Psoas muscle (tissue), 8 donors: Measurements from ENCODE around the gene CYP4B1. TPM values are rescaled to one million over a fixed set of nuclear protein-coding genes. Genes with fewer than 3 reads are reported as not detected.

Source experiments
- ATAC-seq, 4 donors: fragments of 200-7000 bp; cut with Tn5 transposase; one replicate each; pipeline ENCODE4 v1.9.1; 2020; ENCODE audit warnings: moderate library complexity in 3 of 4, mild to moderate bottlenecking in 2 of 4
- DNase-seq, 2 donors: peaks; one replicate each; pipeline ENCODE4 v3.0.0-alpha.2; 2020
- H3K27ac ChIP-seq: fragments of 200-600 bp; one replicate; pipeline ENCODE4 v1.8.0; 2022
- H3K27me3 ChIP-seq, 3 donors: fragments of 200-600 bp in 1 of 3; one replicate each; pipeline versions ENCODE4 v1.6.1 to v1.8.0; 2013 to 2022; ENCODE audit warnings: low read length in 2 of 3, mild to moderate bottlenecking in 2 of 3, moderate library complexity in 1 of 3; ENCODE audit not compliant: insufficient read depth in 3 of 3
- H3K36me3 ChIP-seq, 2 donors: fragments of 200-600 bp in 1 of 2; one replicate each; pipeline versions ENCODE4 v1.6.1 to v1.8.0; 2013 to 2022; ENCODE audit warnings: low read depth in 1 of 2, mild to moderate bottlenecking in 1 of 2, moderate library complexity in 1 of 2; ENCODE audit not compliant: insufficient read depth in 1 of 2
- H3K4me1 ChIP-seq: fragments of 200-600 bp; one replicate; pipeline ENCODE4 v1.8.0; 2022
- H3K4me3 ChIP-seq: fragments of 200-600 bp; one replicate; pipeline ENCODE4 v1.8.0; 2022; ENCODE audit warnings: mild to moderate bottlenecking
- H3K9me3 ChIP-seq: fragments of 200-600 bp; one replicate; pipeline ENCODE4 v1.8.0; 2022
- CTCF ChIP-seq: fragments of 200-600 bp; IDR thresholded peaks from one replicate; pipeline ENCODE4 v1.8.0; 2022; ENCODE audit warnings: antibody characterized with exemption
- WGBS, 3 donors: extraction: QIAGEN DNeasy Blood & Tissue Kit; methylation state at CpG; one replicate each; pipeline versions ENCODE4 v1.1.6 to v1.1.7; 2013; 5-methylcytosine and 5-hydroxymethylcytosine counted together
- intact Hi-C, 2 donors: fragments of 100-400 bp; cut with DNase I; formaldehyde crosslinking; loops; one replicate each; pipeline versions ENCODE4 v1.11.0 to v1.14.2; 2022
- polyA plus RNA-seq, 3 donors: library from polyadenylated mRNA; stranded (reverse); fragments of 200-250 nt; gene quantifications; one replicate each; pipeline ENCODE4 v1.2.3, GENCODE V29; 2013
- total RNA-seq, 4 donors: library from RNA; stranded (reverse); fragmentation: NEBNext Ultra II Directional in 2 of 4; extraction: Animal tissue kit (Norgen Biotek cat#: 25700) in 2 of 4; gene quantifications; one replicate each; pipeline versions ENCODE4 v1.2.1 to v1.2.4, GENCODE V29; 2021 to 2023
- donor health status: healthy with polysubstance abuse.
- donor health status: DM: no; HTN: no; CAD: no; lungs with moderate emphysema.
- donor health status: Bipolar disorder and iron deficiency.
- donor health status: healthy.
- donor health status: DM: yes; HTN: yes; CAD: no.
- donor health status: DM: no; HTN: no; CAD: no.
- donor health status: DM: no; HTN: no; CAD: no.
- donor health status: DM: yes; HTN: yes; CAD: no.

The CYP4B1 gene
- total and polyA plus RNA-seq, 7 donors: 0.15 to 37.4 (median 21.9) TPM

GRCh38 chr1:46755121-46755520 lies 43.7 kb upstream of the CYP4B1 start:
- intact Hi-C loops: no loop called here
- H3K4me3 ChIP-seq: no peak overlapping the region
- H3K4me1 ChIP-seq: no peaks in the 10 kb centered on the region
- no peak overlapping the region for H3K27ac ChIP-seq
- 71 to 79% (median 74%) methylated on average over 4 of the region's 4 CpGs for WGBS, 3 donors
- H3K27me3 ChIP-seq: peaks cover 0 to 3% (median 0%) of the 10 kb centered on the region in 3 donors
- TF ChIP-seq CTCF: no peak
- H3K9me3 ChIP-seq: no peaks in the 10 kb centered on the region
- H3K36me3 ChIP-seq: no peaks in the 10 kb centered on the region
- DNase-seq (no peak), ATAC-seq (no peak)

- no peaks in the 10 kb centered on the region for H3K9me3 ChIP-seq
- intact Hi-C loops: no loop called here
- H3K27me3 ChIP-seq: peaks cover 0 to 15% (median 0%) of the 10 kb centered on the region in 3 donors
- no peak for ATAC-seq
- no peaks in the 10 kb centered on the region for H3K4me1 ChIP-seq
- WGBS, 3 donors: 46 to 52% (median 48%) methylated on average over 6 of the region's 6 CpGs
- H3K4me3 ChIP-seq: no peak overlapping the region
- no peak overlapping the region for H3K27ac ChIP-seq
- no peak for TF ChIP-seq CTCF
- DNase-seq: no peak
- H3K36me3 ChIP-seq: no peaks in the 10 kb centered on the region
These were observed 41.4 kb upstream of the CYP4B1 start for GRCh38 chr1:46757247-46757955.

- H3K27ac ChIP-seq: no peak overlapping the region
- ATAC-seq (no peak), DNase-seq (no peak)
- no peak for TF ChIP-seq CTCF
- no peaks in the 10 kb centered on the region for H3K36me3 ChIP-seq
- H3K9me3 ChIP-seq: peaks cover 3% of the 10 kb centered on the region
- H3K27me3 ChIP-seq: peaks cover 0 to 15% (median 1%) of the 10 kb centered on the region in 3 donors
- H3K4me1 ChIP-seq: no peaks in the 10 kb centered on the region
- H3K4me3 ChIP-seq: no peak overlapping the region
- intact Hi-C loops: no loop called here
These were observed 40.8 kb upstream of the CYP4B1 start for GRCh38 chr1:46757956-46758528.

GRCh38 chr1:46760558-46761166 lies 38.2 kb upstream of the CYP4B1 start:
- no peak for TF ChIP-seq CTCF
- no peak for DNase-seq
- intact Hi-C loops: no loop called here
- ATAC-seq: no peak
- Histone ChIP-seq H3K27ac (no peak overlapping the region), H3K36me3 (no peaks in the 10 kb centered on the region), H3K4me3 (no peak overlapping the region), H3K9me3 (peaks cover 3% of the 10 kb centered on the region), H3K27me3 (peaks cover 0 to 15% (median 1%) of the 10 kb centered on the region in 3 donors), H3K4me1 (no peaks in the 10 kb centered on the region)
- 62 to 68% (median 64%) methylated on average over 2 of the region's 2 CpGs for WGBS, 3 donors
